GM18867 (cell line): ENCODE data around the gene KSR1.
"Not testable (repeated sequence)": the region's sequence is repeated elsewhere in the genome, so short reads cannot be mapped to it uniquely, and the experiment has no call there.

Experiments
- ATAC-seq: cut with Tn5 transposase; IDR thresholded peaks from one replicate; pipeline ENCODE4 v1.9.1; 2021; ENCODE audit warnings: mild to moderate bottlenecking, moderate library complexity; ENCODE audit not compliant: unreplicated experiment

The KSR1 gene

GRCh38 chr17:27452828-27453227 lies 3.4 kb upstream of the KSR1 start:
- no peak for ATAC-seq

- ATAC-seq, result no peak
Observed at GRCh38 chr17:27453471-27453870, 2.8 kb upstream of the KSR1 start.

- ATAC-seq, result no peak
Observed at GRCh38 chr17:27454089-27454488, 2.2 kb upstream of the KSR1 start.

- no peak for ATAC-seq
Observed at GRCh38 chr17:27455236-27455913, 873 bp upstream of the KSR1 start.

GRCh38 chr17:27456681-27457359 lies 572 bp downstream of the KSR1 start:
- ATAC-seq, result peak; percentile 1

GRCh38 chr17:27457360-27457715 lies 1.1 kb downstream of the KSR1 start:
- ATAC-seq, result no peak

GRCh38 chr17:27457731-27458523 lies 1.7 kb downstream of the KSR1 start:
- ATAC-seq, result no peak

DNA sequence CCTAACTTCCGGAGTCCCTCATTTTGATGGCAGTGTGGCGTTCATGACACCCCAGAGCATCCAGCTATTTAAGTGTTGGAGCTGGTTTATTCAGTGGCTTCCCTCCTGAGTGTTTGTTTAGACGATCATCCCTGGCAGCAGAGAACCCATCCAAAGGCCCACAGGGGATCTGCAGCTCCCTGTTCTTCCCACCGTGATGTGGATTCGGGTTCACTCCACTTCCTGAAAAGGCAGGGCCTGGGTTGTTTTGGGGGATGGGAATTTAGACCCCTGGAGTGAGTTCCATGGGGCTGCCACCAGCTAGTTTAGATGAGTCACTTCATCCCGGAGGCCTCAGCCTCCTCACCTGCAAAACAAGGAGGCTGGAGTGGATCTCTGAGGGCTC lies 2.3 kb downstream of the KSR1 start:
- no peak for ATAC-seq

DNA sequence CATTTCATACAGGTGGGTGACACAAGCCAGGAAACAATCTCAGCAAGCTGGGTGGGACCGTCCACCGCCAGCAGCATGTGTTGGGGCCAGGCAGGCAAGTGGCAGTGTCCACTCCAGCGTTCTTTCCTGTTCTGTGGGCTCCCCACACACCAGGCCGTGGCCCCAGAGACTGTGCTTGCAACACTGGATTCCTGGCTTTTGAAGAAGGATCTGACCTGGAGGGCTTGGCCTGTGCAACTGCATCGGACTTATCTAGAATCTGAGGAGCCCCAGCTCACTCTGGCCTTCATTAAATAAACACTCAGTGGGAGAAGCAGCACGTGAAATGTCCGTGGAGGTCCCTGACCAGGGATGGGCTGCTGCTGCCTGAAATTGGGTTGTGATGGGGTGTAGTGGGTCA lies 3.2 kb downstream of the KSR1 start:
- ATAC-seq, result no peak

DNA sequence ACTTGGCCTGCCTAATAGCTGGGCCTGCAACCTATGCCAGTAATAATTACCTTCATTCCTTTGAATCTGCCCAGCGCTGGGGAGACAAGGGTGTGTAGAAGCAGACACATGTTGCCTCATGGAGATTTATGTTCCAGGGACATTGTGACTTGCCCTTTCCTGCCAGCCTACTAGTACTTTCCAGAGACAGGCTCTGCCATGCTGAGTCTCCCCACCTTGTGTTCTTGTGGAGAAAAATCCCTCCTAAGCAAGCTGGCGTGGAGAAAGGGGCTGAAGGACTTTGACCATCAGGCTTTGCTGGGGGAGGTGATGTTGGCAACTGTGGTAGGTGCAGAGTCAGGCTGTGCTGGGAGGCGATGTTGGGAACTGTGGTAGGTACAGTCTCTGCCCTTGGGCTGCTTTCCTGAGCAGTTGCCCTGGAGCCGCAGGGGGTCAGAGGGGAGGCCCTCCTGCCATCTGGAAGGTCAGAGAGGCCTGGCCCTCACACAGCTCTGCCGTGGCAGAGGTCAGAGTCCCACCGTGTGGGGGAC lies 4.0 kb downstream of the KSR1 start:
- no peak for ATAC-seq

DNA sequence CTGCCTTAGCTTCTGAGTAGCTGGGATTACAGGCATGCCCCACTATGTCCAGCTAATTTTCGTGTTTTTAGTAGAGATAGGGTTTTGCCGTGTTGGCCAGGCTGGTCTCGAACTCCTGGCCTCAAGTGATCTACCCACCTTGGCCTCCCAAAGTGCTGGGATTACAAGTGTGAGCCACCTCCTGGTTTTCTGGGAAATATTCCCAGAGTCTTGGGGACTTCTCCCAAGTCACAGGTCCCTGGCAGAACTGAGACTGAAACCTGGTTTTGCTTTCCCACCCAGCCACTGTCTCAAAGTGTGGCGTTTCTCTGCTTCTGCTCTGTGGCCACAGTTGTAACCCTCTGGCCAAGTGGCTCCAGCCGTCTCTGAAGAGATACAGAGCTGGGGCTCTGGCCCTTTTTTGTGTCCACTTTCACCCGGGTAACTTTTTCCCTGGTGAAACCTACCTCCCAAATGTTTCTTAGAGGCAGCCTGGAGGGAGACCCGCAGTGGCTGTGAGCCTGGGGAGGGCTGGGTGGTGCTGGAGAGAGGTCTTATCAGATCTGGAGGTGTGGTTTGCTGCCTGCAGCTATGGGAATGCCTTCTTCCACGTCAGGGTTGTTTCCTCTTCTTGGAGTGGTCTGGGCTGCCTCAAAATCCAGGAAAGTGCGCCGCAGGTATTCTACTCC lies 5.1 kb downstream of the KSR1 start:
- ATAC-seq, result no peak

DNA sequence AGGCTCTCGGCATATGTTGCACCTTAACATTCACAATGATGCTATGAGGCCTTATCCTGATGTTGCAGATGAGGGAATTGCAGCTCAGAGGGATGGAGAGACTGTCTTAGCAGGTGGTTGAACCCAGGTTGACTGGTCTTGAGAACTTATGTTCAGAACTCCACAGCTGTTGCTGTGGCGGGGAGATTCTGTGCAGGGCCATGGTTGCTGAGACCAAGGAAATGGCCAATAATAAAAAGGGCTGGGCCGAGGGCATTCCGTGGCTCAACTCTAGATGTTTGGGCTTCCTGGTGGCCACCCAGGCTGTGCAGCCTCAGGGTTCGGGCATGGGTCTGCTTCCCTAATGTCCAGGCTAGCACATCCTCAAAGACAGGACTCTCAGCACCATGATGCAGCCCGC lies 5.9 kb downstream of the KSR1 start:
- no peak for ATAC-seq

- ATAC-seq, result no peak
Observed at GRCh38 chr17:27462714-27463113, 6.5 kb downstream of the KSR1 start.

DNA sequence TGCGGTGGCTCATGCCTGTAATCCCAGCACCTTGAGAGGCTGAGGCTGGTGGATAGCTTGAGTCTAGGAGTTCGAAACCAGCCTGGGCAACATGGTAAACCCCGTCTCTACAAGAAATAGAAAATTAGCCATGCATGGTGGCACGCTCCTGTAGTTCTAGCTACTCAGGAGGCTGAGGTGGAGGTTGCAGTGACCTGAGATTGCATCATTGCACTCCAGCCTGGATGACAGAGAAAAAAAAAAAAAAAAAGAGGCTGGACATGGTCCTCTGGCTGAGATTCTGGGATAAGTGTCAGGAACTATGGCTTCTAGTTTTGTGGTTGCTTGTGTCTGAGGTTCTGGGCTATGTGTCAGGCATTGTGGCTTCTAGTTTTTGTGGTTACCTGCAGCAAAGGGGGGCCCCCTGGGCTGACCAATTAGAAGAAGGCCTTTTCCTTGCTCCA lies 7.0 kb downstream of the KSR1 start:
- ATAC-seq, result peak; percentile 35

- not testable (repeated sequence) for ATAC-seq
Observed at GRCh38 chr17:27464019-27464418, 7.8 kb downstream of the KSR1 start.

GRCh38 chr17:27464431-27464830 lies 8.2 kb downstream of the KSR1 start:
- ATAC-seq, result no peak

- ATAC-seq, result not testable (repeated sequence)
Observed at GRCh38 chr17:27465875-27466274, 9.6 kb downstream of the KSR1 start.

DNA sequence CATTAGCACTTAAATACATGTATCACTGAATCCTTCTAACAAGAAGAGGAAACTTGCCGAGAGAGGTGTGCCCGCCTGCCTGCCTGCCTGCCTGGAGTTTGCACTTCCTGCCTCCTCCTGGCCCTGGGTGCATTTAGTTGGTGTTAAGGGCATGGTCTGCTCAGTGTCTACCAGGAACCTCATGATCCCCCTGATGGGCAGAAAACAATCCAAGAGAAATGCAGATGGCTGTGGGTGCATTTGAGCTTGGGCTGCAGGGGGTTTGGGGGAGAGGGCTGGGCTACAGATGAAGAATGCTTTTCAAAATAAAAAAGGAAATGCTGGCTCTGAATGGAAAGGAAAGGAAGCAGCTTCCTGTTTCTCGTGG lies 10.1 kb downstream of the KSR1 start:
- peak; percentile 14 for ATAC-seq

DNA sequence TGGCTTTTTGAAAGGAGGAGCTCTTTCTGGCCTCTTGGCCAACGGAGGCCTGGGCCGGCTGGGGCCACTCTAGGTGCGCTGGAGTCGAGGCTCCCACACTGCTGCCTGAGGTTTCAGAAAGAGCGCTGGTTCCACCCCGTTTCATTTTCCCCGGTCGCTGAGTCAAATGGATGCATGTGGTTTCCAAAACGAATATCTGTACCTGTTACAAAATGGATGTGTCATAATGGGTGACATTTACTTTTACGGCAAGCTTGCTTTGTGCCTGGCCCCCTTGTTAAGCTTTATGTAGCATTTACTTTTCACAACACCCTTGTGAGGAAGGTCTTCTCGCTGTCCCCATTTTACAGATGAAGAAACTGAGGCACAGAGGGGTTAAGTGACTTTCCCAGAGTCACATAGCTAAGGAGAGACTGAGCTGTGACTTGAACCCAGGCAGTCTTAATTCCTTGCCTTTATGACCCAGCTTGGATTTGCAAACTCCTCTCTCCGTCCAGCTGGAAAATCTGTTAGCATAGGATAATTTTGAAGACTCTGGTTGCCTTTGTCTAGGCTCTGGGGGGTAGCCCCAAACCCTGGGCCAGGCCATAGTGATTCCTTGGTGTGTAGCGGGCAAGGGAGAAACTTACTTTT lies 10.6 kb downstream of the KSR1 start:
- peak; percentile 72 for ATAC-seq

DNA sequence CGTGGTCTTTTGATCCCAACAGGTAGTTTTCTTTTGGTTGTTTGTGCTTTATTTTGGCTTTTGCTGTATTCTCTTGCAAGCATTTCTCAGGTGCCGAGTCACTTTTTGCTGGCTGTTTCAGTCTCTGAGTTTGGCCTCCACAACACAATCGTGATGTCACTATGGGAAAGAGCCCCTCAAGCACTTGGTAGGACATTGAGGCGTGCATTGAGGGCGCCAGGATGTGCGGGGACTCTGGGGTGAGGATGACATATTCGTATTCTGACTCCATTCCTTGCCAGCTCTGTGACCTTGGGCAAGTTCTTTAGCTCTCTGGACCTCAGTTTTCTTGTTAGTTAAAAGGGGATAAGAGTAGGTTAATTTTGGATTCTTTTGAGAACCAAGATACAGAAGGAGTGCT lies 13.0 kb downstream of the KSR1 start:
- no peak for ATAC-seq
